Spleen (tissue), 7 donors: ENCODE results near the gene ALOX12B.

Experiments used
- CTCF ChIP-seq, 11 experiments: fragments of 200-600 bp in 7 of 11; fragments of 450-650 bp in 4 of 11; sonication (generic) in 4 of 11; IDR thresholded peaks in 8 of 11; conservative IDR thresholded peaks in 3 of 11; 1 replicate in 7 of 11; 2 replicates in 4 of 11; pipeline versions ENCODE4 v1.4.0 to v1.8.0; 2016 to 2021; ENCODE audit warnings: antibody characterized with exemption in 11 of 11, inconsistent platforms in 4 of 11, mild to moderate bottlenecking in 1 of 11
- POLR2A ChIP-seq, 3 donors: fragments of 450-650 bp; IDR thresholded peaks; one replicate each; pipeline ENCODE4 v1.5.1; 2017; ENCODE audit warnings: antibody characterized with exemption in 3 of 3, mild to moderate bottlenecking in 1 of 3
- POLR2AphosphoS5 ChIP-seq, 3 donors: sonication (generic); formaldehyde crosslinking; IDR thresholded peaks; one replicate each; pipeline ENCODE4 v1.5.1; 2017; ENCODE audit warnings: antibody characterized with exemption in 3 of 3
- donor health status: DM: no; HTN: no; CAD: no; lungs with moderate emphysema.
- donor health status: DM: no; HTN: no; CAD: no.
- donor health status: DM: no; HTN: no; CAD: no.

- peak in 5 of 11 experiments; percentile 16 to 43 (median 28) for TF ChIP-seq CTCF (IDR thresholded peaks at IDR 0.05 in 8 of 11, conservative IDR thresholded peaks at IDR 0.05 in 3 of 11)
- no peak for TF ChIP-seq POLR2AphosphoS5 (IDR thresholded peaks at IDR 0.05)
- no peak for TF ChIP-seq POLR2A (IDR thresholded peaks at IDR 0.05)
Measured at GRCh38 chr17:8120520-8121406, 33.2 kb upstream of the ALOX12B start.
